H1 (cell line): ENCODE data around the gene ISL2. TPM values are rescaled to one million over a fixed set of nuclear protein-coding genes. Genes with fewer than 3 reads are reported as not detected.

Source experiments
- CTCF ChIA-PET: fragments of 300-600 bp; sonication (Branson Sonifier 250); formaldehyde crosslinking; loops from one replicate; lab custom pipeline; 2021; ENCODE audit not compliant: partially characterized antibody; lab: Charles Lee
- POLR2A ChIA-PET: fragments of 300-600 bp; sonication (Branson Sonifier 250); formaldehyde crosslinking; loops from one replicate; lab custom pipeline; 2021; ENCODE audit warnings: inconsistent platforms; ENCODE audit not compliant: partially characterized antibody; lab: Charles Lee
- DNase-seq, 2 experiments: peaks; one replicate each; pipeline versions ENCODE4 v3.0.0 to v3.0.0-alpha.2; 2010 to 2022; ENCODE audit warnings: low spot score in 2 of 2, low read depth in 1 of 2, mixed read lengths in 1 of 2
- FAIRE-seq: peaks from 2 replicates; lab custom pipeline; 2011; peaks lifted over from hg19 to GRCh38; lab: Jason Lieb, UNC
- H2AFZ ChIP-seq: 2 replicates; pipeline ENCODE4 v1.8.1; 2012; ENCODE audit warnings: low read length, inconsistent platforms
- H2AK5ac ChIP-seq: 2 replicates; pipeline ENCODE4 v1.6.1; 2013; ENCODE audit warnings: low read depth, low read length
- H2BK120ac ChIP-seq: replicated peaks from 2 replicates; pipeline ENCODE3; 2013; ENCODE audit warnings: low read depth, low read length, inconsistent platforms
- H2BK12ac ChIP-seq: 2 replicates; pipeline ENCODE4 v1.6.1; 2013; ENCODE audit warnings: low read depth, low read length
- H2BK15ac ChIP-seq: 2 replicates; pipeline ENCODE4 v1.6.1; 2013; ENCODE audit warnings: low read length
- H2BK20ac ChIP-seq: 2 replicates; pipeline ENCODE4 v1.6.1; 2013; ENCODE audit warnings: low read length
- H2BK5ac ChIP-seq: 2 replicates; pipeline ENCODE4 v1.6.1; 2013; ENCODE audit warnings: low read depth, low read length
- H3K14ac ChIP-seq: 2 replicates; pipeline ENCODE4 v1.6.1; 2013; ENCODE audit warnings: inconsistent platforms; ENCODE audit not compliant: insufficient read length
- H3K18ac ChIP-seq: 2 replicates; pipeline ENCODE4 v1.6.1; 2013; ENCODE audit warnings: low read length; ENCODE audit errors: extremely low read depth
- H3K23ac ChIP-seq: 2 replicates; pipeline ENCODE4 v1.6.1; 2013; ENCODE audit warnings: inconsistent platforms; ENCODE audit not compliant: insufficient read length
- H3K23me2 ChIP-seq: 2 replicates; pipeline ENCODE4 v1.6.1; 2013; ENCODE audit warnings: low read depth, low read length
- H3K27ac ChIP-seq: 2 replicates; pipeline ENCODE4 v1.6.1; 2011; ENCODE audit warnings: low read depth, low read length, inconsistent platforms
- H3K27me3 ChIP-seq, 4 experiments: replicated peaks in 1 of 4; 1 replicate in 1 of 4; 2 replicates in 3 of 4; pipeline versions ENCODE4 v1.6.1 to v1.8.1; 2011 to 2013; ENCODE audit warnings: low read length in 3 of 4, mild to moderate bottlenecking in 3 of 4, inconsistent platforms in 2 of 4, mixed read lengths in 2 of 4, moderate library complexity in 1 of 4; ENCODE audit not compliant: control insufficient read depth in 3 of 4, insufficient read depth in 3 of 4; ENCODE audit errors: extremely low read depth in 1 of 4
- H3K36me3 ChIP-seq, 4 experiments: 2 replicates each; pipeline versions ENCODE4 v1.6.1 to v1.8.1; 2011 to 2013; ENCODE audit warnings: mild to moderate bottlenecking in 4 of 4, low read length in 3 of 4, moderate library complexity in 2 of 4, control low read depth in 1 of 4, inconsistent platforms in 1 of 4; ENCODE audit not compliant: insufficient read depth in 4 of 4, control insufficient read depth in 2 of 4
- H3K4ac ChIP-seq: replicated peaks from 2 replicates; pipeline ENCODE3; 2013; ENCODE audit warnings: low read length, low read depth, mixed read lengths, inconsistent platforms; ENCODE audit not compliant: insufficient read length
- H3K4me1 ChIP-seq, 4 experiments: replicated peaks in 1 of 4; 1 replicate in 1 of 4; 2 replicates in 3 of 4; pipeline versions ENCODE4 v1.6.1 to v1.8.1; 2011 to 2013; ENCODE audit warnings: low read length in 3 of 4, inconsistent platforms in 2 of 4, mixed read lengths in 1 of 4; ENCODE audit not compliant: insufficient read depth in 4 of 4, control insufficient read depth in 3 of 4
- H3K4me2 ChIP-seq, 2 experiments: 2 replicates each; pipeline versions ENCODE4 v1.6.1 to v1.8.1; 2011 to 2013; ENCODE audit warnings: low read depth in 2 of 2, low read length in 2 of 2, control low read depth in 1 of 2, inconsistent platforms in 1 of 2, mild to moderate bottlenecking in 1 of 2; ENCODE audit not compliant: insufficient read depth in 1 of 2
- H3K4me3 ChIP-seq, 4 experiments: fragments of 200-600, 300-600 bp in 1 of 4; sonication (generic), shearing (Covaris generic), sonication (Bioruptor Twin) in 1 of 4; 2 replicates each; pipeline versions ENCODE4 v1.5.1 to v1.8.1; 2011 to 2016; ENCODE audit warnings: low read length in 4 of 4, low read depth in 3 of 4, control low read depth in 2 of 4, inconsistent platforms in 2 of 4, mild to moderate bottlenecking in 2 of 4, mixed read lengths in 1 of 4, moderate library complexity in 1 of 4; ENCODE audit not compliant: insufficient read depth in 2 of 4; ENCODE audit errors: extremely low read depth in 1 of 4
- H3K56ac ChIP-seq: replicated peaks from 2 replicates; pipeline ENCODE3; 2013; ENCODE audit warnings: low read depth, mild to moderate bottlenecking, mixed read lengths, low read length, inconsistent platforms; ENCODE audit not compliant: insufficient read length
- H3K79me1 ChIP-seq: 2 replicates; pipeline ENCODE4 v1.6.1; 2013; ENCODE audit warnings: low read depth, low read length, control low read depth
- H3K79me2 ChIP-seq, 2 experiments: 2 replicates each; pipeline versions ENCODE4 v1.6.1 to v1.8.1; 2012 to 2013; ENCODE audit warnings: low read length in 2 of 2, mild to moderate bottlenecking in 2 of 2, inconsistent platforms in 1 of 2; ENCODE audit not compliant: insufficient read depth in 2 of 2, control insufficient read depth in 1 of 2
- H3K9ac ChIP-seq, 4 experiments: replicated peaks in 1 of 4; 1 replicate in 1 of 4; 2 replicates in 3 of 4; pipeline versions ENCODE4 v1.6.1 to v1.8.1; 2011 to 2013; ENCODE audit warnings: low read depth in 3 of 4, low read length in 3 of 4, control low read depth in 2 of 4, mild to moderate bottlenecking in 2 of 4, moderate library complexity in 2 of 4, inconsistent platforms in 1 of 4; ENCODE audit errors: extremely low read depth in 1 of 4
- H3K9me3 ChIP-seq, 2 experiments: 2 replicates each; pipeline versions ENCODE4 v1.6.1 to v1.8.1; 2012 to 2013; ENCODE audit warnings: mild to moderate bottlenecking in 2 of 2, moderate library complexity in 2 of 2, control low read depth in 1 of 2, inconsistent platforms in 1 of 2, low read depth in 1 of 2, low read length in 1 of 2, mixed read lengths in 1 of 2; ENCODE audit not compliant: insufficient read depth in 2 of 2
- H4K20me1 ChIP-seq, 2 experiments: replicated peaks in 1 of 2; 2 replicates each; pipeline versions ENCODE3 to v1.8.1; 2011 to 2013; ENCODE audit warnings: inconsistent platforms in 2 of 2, low read length in 2 of 2, mild to moderate bottlenecking in 1 of 2; ENCODE audit not compliant: insufficient read depth in 2 of 2, control insufficient read depth in 1 of 2
- H4K5ac ChIP-seq: 2 replicates; pipeline ENCODE4 v1.6.1; 2013; ENCODE audit warnings: low read length, low read depth, mixed read lengths, inconsistent platforms; ENCODE audit not compliant: insufficient read length
- H4K8ac ChIP-seq: 2 replicates; pipeline ENCODE4 v1.8.0; 2013; ENCODE audit warnings: mild to moderate bottlenecking, moderate library complexity, low read length, inconsistent platforms; ENCODE audit not compliant: insufficient read depth; ENCODE audit errors: extremely low read depth
- H4K91ac ChIP-seq: replicated peaks from 2 replicates; pipeline ENCODE3; 2013; ENCODE audit warnings: low read length, mixed read lengths, inconsistent platforms; ENCODE audit not compliant: insufficient read length
- CEBPB ChIP-seq: IDR thresholded peaks from 2 replicates; pipeline ENCODE4 v1.6.1; 2012; ENCODE audit warnings: low read depth, low read length
- HDAC2 ChIP-seq, 2 experiments: fragments of 300-600 bp in 1 of 2; sonication (generic) in 1 of 2; IDR thresholded peaks; 2 replicates each; pipeline ENCODE4 v1.6.1; 2011 to 2012; ENCODE audit warnings: low read depth in 2 of 2, low read length in 2 of 2, mild to moderate bottlenecking in 2 of 2, moderate library complexity in 2 of 2, borderline replicate concordance in 1 of 2, inconsistent platforms in 1 of 2
- POLR2A ChIP-seq, 2 experiments: IDR thresholded peaks; 1 replicate in 1 of 2; 2 replicates in 1 of 2; pipeline ENCODE4 v1.6.1; 2011; ENCODE audit warnings: low read depth in 2 of 2, low read length in 2 of 2, mild to moderate bottlenecking in 2 of 2; ENCODE audit errors: control extremely low read depth in 1 of 2
- RFX5 ChIP-seq: IDR thresholded peaks from 2 replicates; pipeline ENCODE4 v1.6.1; 2011; ENCODE audit warnings: low read depth, low read length, improper control_type of control experiment, borderline replicate concordance
- SUZ12 ChIP-seq: fragments of 200-600 bp; sonication (generic); IDR thresholded peaks from 2 replicates; pipeline ENCODE4 v1.6.1; 2012; ENCODE audit warnings: mild to moderate bottlenecking, inconsistent platforms, low read length, moderate library complexity, mixed read lengths
- ZNF274 ChIP-seq: IDR thresholded peaks from 2 replicates; pipeline ENCODE4 v1.7.0; 2012; ENCODE audit warnings: low read length, borderline replicate concordance; ENCODE audit errors: extremely low read depth
- WGBS, 2 experiments: shearing (Covaris generic) in 1 of 2; methylation state at CpG; one replicate each; pipeline versions ENCODE4 v1.1.6 to v1.1.7; 2013 to 2015; ENCODE audit warnings: low lambda C conversion rate in 2 of 2, mixed read lengths in 2 of 2, inconsistent platforms in 1 of 2, low coverage in 1 of 2, missing lambda C conversion rate in 1 of 2; ENCODE audit not compliant: insufficient replicate concordance in 2 of 2, insufficient coverage in 1 of 2, insufficient read length in 1 of 2; ENCODE audit errors: extremely low coverage in 1 of 2, missing lambda C conversion rate in 1 of 2; 5-methylcytosine and 5-hydroxymethylcytosine counted together
- polyA plus RNA-seq, 7 experiments: library from polyadenylated mRNA; depleted of rRNA in 3 of 7; stranded (reverse) in 5 of 7; unstranded in 2 of 7; fragments of >200 nt in 5 of 7; fragments of 200-250 nt in 2 of 7; gene quantifications; 1 replicate in 5 of 7; 2 replicates in 1 of 7; 4 replicates in 1 of 7; pipeline versions ENCODE4 v1.2.1 to v1.2.3, GENCODE V29; 2011 to 2013; ENCODE audit warnings: missing spikeins in 2 of 7, mixed read lengths in 2 of 7
- total RNA-seq: library from RNA; stranded (reverse); fragmentation: NEBNext Ultra II Directional; extraction: Animal tissue kit (Norgen Biotek cat#: 25700); gene quantifications from 2 replicates; pipeline ENCODE4 v1.2.1, GENCODE V29; 2021
- TF ChIP-seq, protein P1 (sequence below): IDR thresholded peaks from 2 replicates; pipeline ENCODE4 v1.6.1; 2011; ENCODE audit warnings: low read depth, mild to moderate bottlenecking, low read length; ENCODE audit not compliant: insufficient read depth

ISL2 gene
- total and polyA plus RNA-seq, 2 of the 8 experiments (the other 6 are each of a cell fraction or from before 2014, with no cell fraction given) = 0.32 to 0.99 TPM

DNA sequence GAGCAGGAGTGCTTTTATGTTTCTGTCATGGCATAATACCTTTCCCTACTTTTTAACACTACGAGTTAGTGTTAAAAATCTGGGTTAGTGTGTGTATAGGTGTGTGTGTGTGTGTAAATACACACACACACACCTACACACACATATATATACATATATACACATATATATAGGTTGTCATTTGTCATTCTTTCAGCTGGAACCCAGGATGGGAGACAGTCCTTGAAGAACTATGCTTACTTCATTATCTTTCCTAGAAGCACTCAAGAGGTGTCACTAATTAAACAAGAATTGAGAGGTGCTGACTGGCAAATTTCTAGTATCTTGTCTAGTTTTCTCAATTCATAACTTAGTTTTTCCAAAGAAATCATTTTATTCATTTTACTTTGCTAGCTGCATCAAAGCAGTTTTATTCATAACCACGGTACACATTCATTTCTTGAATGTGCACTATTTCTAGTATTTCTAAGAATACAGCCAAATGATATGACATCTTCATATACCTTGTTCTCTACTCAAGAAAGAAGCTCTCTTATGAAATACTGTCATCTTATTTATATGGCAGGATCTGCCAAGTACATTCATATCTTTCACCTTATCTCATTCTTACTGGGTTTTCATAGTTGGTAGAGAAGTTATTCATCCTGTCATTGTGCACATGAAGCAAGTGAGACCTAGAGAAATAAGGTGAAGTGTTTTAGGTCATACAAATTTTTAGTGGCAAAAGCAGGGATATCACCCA, 46.6 kb downstream of the ISL2 start:
- H3K23me2 ChIP-seq = no peaks in the 10 kb centered on the region
- TF ChIP-seq POLR2A (IDR thresholded peaks at IDR 0.05; ENCODE audit: control extremely low read depth in 1 of 2, low read depth in 2 of 2, low read length in 2 of 2) (no peak), SUZ12 (no peak), CEBPB (no peak), HDAC2 (IDR thresholded peaks at IDR 0.05; ENCODE audit: borderline replicate concordance in 1 of 2, low read depth in 2 of 2, low read length in 2 of 2) (no peak), RFX5 (no peak), ZNF274 (no peak)
- TF ChIP-seq, protein P1, sequence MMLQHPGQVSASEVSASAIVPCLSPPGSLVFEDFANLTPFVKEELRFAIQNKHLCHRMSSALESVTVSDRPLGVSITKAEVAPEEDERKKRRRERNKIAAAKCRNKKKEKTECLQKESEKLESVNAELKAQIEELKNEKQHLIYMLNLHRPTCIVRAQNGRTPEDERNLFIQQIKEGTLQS = no peak
- no peak overlapping the region for H2BK15ac ChIP-seq
- no peak overlapping the region for H2AFZ ChIP-seq
- H3K56ac ChIP-seq = no peak overlapping the region
- H4K20me1 ChIP-seq = no peaks in the 10 kb centered on the region
- no peak overlapping the region for H2BK120ac ChIP-seq
- H3K79me2 ChIP-seq = no peaks in the 10 kb centered on the region
- H3K23ac ChIP-seq = no peak overlapping the region
- FAIRE-seq = no peak
- H3K79me1 ChIP-seq = no peaks in the 10 kb centered on the region
- H3K36me3 ChIP-seq = no peaks in the 10 kb centered on the region
- H2AK5ac ChIP-seq = no peak overlapping the region
- 81% methylated on average over 2 of the region's 2 CpGs; no CpG with 5 or more reads in 1 of the 2 experiments for WGBS, 2 experiments
- DNase-seq = no peak
- no peak overlapping the region for H2BK20ac ChIP-seq
- no peak overlapping the region for H4K5ac ChIP-seq
- H3K4ac ChIP-seq = no peak overlapping the region
- no peaks in the 10 kb centered on the region; a peak in 1 of 4 replicates for H3K9me3 ChIP-seq
- H2BK12ac ChIP-seq = no peak overlapping the region
- H3K18ac ChIP-seq = no peak overlapping the region
- no peaks in the 10 kb centered on the region for H3K4me1 ChIP-seq
- POLR2A ChIA-PET = no interaction called here
- H3K4me2 ChIP-seq = no peak overlapping the region
- no peak overlapping the region for H3K27ac ChIP-seq
- no peaks in the 10 kb centered on the region for H3K27me3 ChIP-seq
- CTCF ChIA-PET = interaction anchor here (0.5 kb wide), 1 partner anchor 459 kb away, joined by 3 read pairs; no protein-coding TSS in a partner anchor
- no peak overlapping the region for H4K8ac ChIP-seq
- H3K14ac ChIP-seq = no peak overlapping the region
- H2BK5ac ChIP-seq = no peak overlapping the region
- no peak overlapping the region for H4K91ac ChIP-seq
- no peak overlapping the region for H3K4me3 ChIP-seq
- no peak overlapping the region for H3K9ac ChIP-seq
